Bronchial epithelial cell (primary cell): ENCODE results near the gene CSHL1. TPM values are rescaled to one million over a fixed set of nuclear protein-coding genes. Genes with fewer than 3 reads are reported as not detected.

Source experiments
- DNase-seq: peaks from one replicate; pipeline ENCODE4 v3.0.0-alpha.2; 2010; ENCODE audit warnings: low read depth
- FAIRE-seq: peaks from 2 replicates; lab custom pipeline; 2011; peaks lifted over from hg19 to GRCh38; lab: Jason Lieb, UNC
- H3K27me3 ChIP-seq: 2 replicates; pipeline ENCODE4 v1.5.1; 2011; ENCODE audit warnings: low read length; ENCODE audit not compliant: control insufficient read depth, insufficient read depth
- H3K36me3 ChIP-seq: 2 replicates; pipeline ENCODE4 v1.5.1; 2011; ENCODE audit warnings: low read length; ENCODE audit not compliant: control insufficient read depth, insufficient read depth
- H3K4me3 ChIP-seq: 2 replicates; pipeline ENCODE4 v1.5.1; 2011; ENCODE audit warnings: mild to moderate bottlenecking, low read depth, low read length, control low read depth
- CTCF ChIP-seq: IDR thresholded peaks from 2 replicates; pipeline ENCODE4 v1.5.1; 2011; ENCODE audit warnings: mild to moderate bottlenecking, moderate library complexity, low read length, control low read depth, inconsistent platforms; ENCODE audit not compliant: insufficient read depth, severe bottlenecking
- total RNA-seq: library from RNA; depleted of rRNA; stranded (reverse); fragments of >200 nt; gene quantifications from 2 replicates; pipeline ENCODE4 v1.2.1, GENCODE V29; 2014

CSHL1 gene
- total RNA-seq, 1 donor from 2014 or later = not detected

GRCh38 chr17:63947711-63948330 is 36.8 kb upstream of the CSHL1 start:
- no peak for TF ChIP-seq CTCF
- no peak for DNase-seq
- H3K27me3 ChIP-seq = no peaks in the 10 kb centered on the region
- H3K4me3 ChIP-seq = no peak overlapping the region
- H3K36me3 ChIP-seq = no peaks in the 10 kb centered on the region
- no peak for FAIRE-seq

GRCh38 chr17:63946440-63947363 is 35.6 kb upstream of the CSHL1 start:
- DNase-seq (peak; percentile 6), FAIRE-seq (no peak)
- Histone ChIP-seq H3K4me3 (no peak overlapping the region), H3K27me3 (no peaks in the 10 kb centered on the region), H3K36me3 (no peaks in the 10 kb centered on the region)
- TF ChIP-seq CTCF = peak; percentile 82

- Histone ChIP-seq H3K27me3 (no peaks in the 10 kb centered on the region), H3K4me3 (no peak overlapping the region), H3K36me3 (no peaks in the 10 kb centered on the region)
- no peak for TF ChIP-seq CTCF
- DNase-seq (no peak), FAIRE-seq (no peak)
Observed at GRCh38 chr17:63945784-63946439, 34.9 kb upstream of the CSHL1 start.

GRCh38 chr17:63944736-63945499 is 33.9 kb upstream of the CSHL1 start:
- no peaks in the 10 kb centered on the region for H3K36me3 ChIP-seq
- no peak overlapping the region for H3K4me3 ChIP-seq
- no peaks in the 10 kb centered on the region for H3K27me3 ChIP-seq
- no peak for TF ChIP-seq CTCF
- DNase-seq (no peak), FAIRE-seq (no peak)

- H3K27me3 ChIP-seq = no peaks in the 10 kb centered on the region
- DNase-seq (no peak), FAIRE-seq (no peak)
- TF ChIP-seq CTCF = peak; percentile 7
- H3K36me3 ChIP-seq = no peaks in the 10 kb centered on the region
- no peak overlapping the region for H3K4me3 ChIP-seq
Observed at GRCh38 chr17:63943745-63944144, 32.7 kb upstream of the CSHL1 start.
